HepG2 (cell line): Measurements from ENCODE around the gene ATP4B. TPM values are rescaled to one million over a fixed set of nuclear protein-coding genes. Genes with fewer than 3 reads are reported as not detected.

Source experiments
- ATAC-seq: fragments of 200-7000 bp; cut with Tn5 transposase; 3 replicates; pipeline ENCODE4 v1.9.1; 2020; ENCODE audit warnings: mild to moderate bottlenecking, moderate library complexity
- BruUV-seq: library from RNA; stranded (reverse); fragments of 400-500 nt; replicated peaks from 2 replicates; lab custom pipeline; 2021; lab: Mats Ljungman, UMichigan
- CTCF ChIA-PET: fragments of 300-600 bp; formaldehyde crosslinking; extraction: SDS; loops from one replicate; lab custom pipeline; 2021; ENCODE audit warnings: low total read pairs, inconsistent platforms, low intra/inter-chr PET ratio; lab: Yijun Ruan, JAX
- POLR2A ChIA-PET: fragments of 350-600 bp; sonication (Branson Sonifier 250); formaldehyde crosslinking; loops from one replicate; lab custom pipeline; 2020; ENCODE audit warnings: antibody characterized with exemption, inconsistent platforms; lab: Yijun Ruan, JAX
- DNase-seq: peaks from one replicate; pipeline ENCODE4 v3.0.0-alpha.2; 2015; ENCODE audit warnings: low spot score
- FAIRE-seq: peaks from 3 replicates; lab custom pipeline; 2011; peaks lifted over from hg19 to GRCh38; lab: Jason Lieb, UNC
- H2AFZ ChIP-seq: one replicate; pipeline ENCODE4 v1.6.1; 2011; ENCODE audit warnings: low read length, inconsistent platforms
- H3K27ac ChIP-seq: fragments of 300-600 bp; 3 replicates; pipeline ENCODE4 v1.8.0; 2011; ENCODE audit warnings: mixed run types, mild to moderate bottlenecking, mixed read lengths, low read length, inconsistent platforms; ENCODE audit not compliant: insufficient read depth; ENCODE audit errors: extremely low read length
- H3K27me3 ChIP-seq, 2 experiments: fragments of 200-600 bp in 1 of 2; 2 replicates in 1 of 2; 3 replicates in 1 of 2; pipeline versions ENCODE4 v1.6.0 to v1.8.0; 2011; ENCODE audit warnings: low read length in 2 of 2, mild to moderate bottlenecking in 2 of 2, moderate library complexity in 2 of 2, inconsistent platforms in 1 of 2; ENCODE audit not compliant: insufficient read depth in 2 of 2, control insufficient read depth in 1 of 2
- H3K36me3 ChIP-seq, 2 experiments: fragments of 200-600 bp in 1 of 2; replicated peaks in 1 of 2; 2 replicates in 1 of 2; 3 replicates in 1 of 2; pipeline versions ENCODE4 v1.5.1 to v1.8.0; 2011; ENCODE audit warnings: low read length in 2 of 2, inconsistent platforms in 1 of 2; ENCODE audit not compliant: insufficient read depth in 2 of 2, control insufficient read depth in 1 of 2
- H3K4me1 ChIP-seq: 2 replicates; pipeline ENCODE4 v1.5.1; 2012; ENCODE audit warnings: low read length, inconsistent platforms; ENCODE audit not compliant: insufficient read depth
- H3K4me2 ChIP-seq: 2 replicates; pipeline ENCODE4 v1.6.0; 2011; ENCODE audit warnings: low read depth, low read length, inconsistent platforms
- H3K4me3 ChIP-seq, 3 experiments: fragments of 200-600 bp in 1 of 3; sonication (generic), shearing (Covaris generic) in 1 of 3; replicated peaks in 1 of 3; 2 replicates each; pipeline ENCODE4 v1.5.1; 2011 to 2016; ENCODE audit warnings: low read length in 3 of 3, inconsistent platforms in 2 of 3, low read depth in 2 of 3, mild to moderate bottlenecking in 2 of 3, control low read depth in 1 of 3, mixed read lengths in 1 of 3; ENCODE audit not compliant: insufficient read depth in 1 of 3
- H3K79me2 ChIP-seq: one replicate; pipeline ENCODE4 v1.6.1; 2011; ENCODE audit warnings: low read length, inconsistent platforms; ENCODE audit not compliant: insufficient read depth
- H3K9ac ChIP-seq: 2 replicates; pipeline ENCODE4 v1.6.0; 2011; ENCODE audit warnings: mild to moderate bottlenecking, low read depth, low read length, inconsistent platforms; ENCODE audit not compliant: insufficient read depth
- H3K9me3 ChIP-seq: 2 replicates; pipeline ENCODE4 v1.5.1; 2012; ENCODE audit warnings: mild to moderate bottlenecking, low read length
- H4K20me1 ChIP-seq: 2 replicates; pipeline ENCODE4 v1.6.0; 2011; ENCODE audit warnings: inconsistent platforms, mild to moderate bottlenecking, low read length, moderate library complexity; ENCODE audit not compliant: insufficient read depth
- FOXM1 ChIP-seq: sonication (generic); formaldehyde crosslinking; IDR thresholded peaks from 2 replicates; pipeline ENCODE4 v1.5.0; 2020; ENCODE audit warnings: missing genetic modification reagents
- GLI4 ChIP-seq: sonication (generic); formaldehyde crosslinking; IDR thresholded peaks from 2 replicates; pipeline ENCODE4 v1.5.1; 2020; ENCODE audit warnings: missing genetic modification reagents, mild to moderate bottlenecking, moderate library complexity, borderline replicate concordance
- HOXA5 ChIP-seq: sonication (generic); formaldehyde crosslinking; IDR thresholded peaks from 2 replicates; pipeline ENCODE4 v1.4.0; 2020; ENCODE audit warnings: missing genetic modification reagents
- KDM2A ChIP-seq: sonication (generic); formaldehyde crosslinking; IDR thresholded peaks from 2 replicates; pipeline ENCODE4 v1.4.0; 2020; ENCODE audit warnings: low read depth, missing genetic modification reagents, borderline replicate concordance
- SKIL ChIP-seq: sonication (generic); formaldehyde crosslinking; IDR thresholded peaks from 2 replicates; pipeline ENCODE4 v1.8.0; 2022; ENCODE audit warnings: missing genetic modification reagents, mild to moderate bottlenecking, moderate library complexity, borderline replicate concordance
- TGIF2 ChIP-seq: IDR thresholded peaks from 2 replicates; pipeline ENCODE4 v1.6.1; 2016; ENCODE audit warnings: control low read depth, missing compliant biosample characterization
- ZFP37 ChIP-seq: sonication (generic); formaldehyde crosslinking; IDR thresholded peaks from 2 replicates; pipeline ENCODE4 v1.4.0; 2020; ENCODE audit warnings: missing genetic modification reagents, borderline replicate concordance
- ZNF562 ChIP-seq: sonication (generic); formaldehyde crosslinking; IDR thresholded peaks from 2 replicates; pipeline ENCODE4 v1.8.0; 2022; ENCODE audit warnings: missing genetic modification reagents, borderline replicate concordance
- ZNF777 ChIP-seq: sonication (generic); formaldehyde crosslinking; IDR thresholded peaks from 2 replicates; pipeline ENCODE4 v1.4.0; 2020; ENCODE audit warnings: missing genetic modification reagents
- WGBS: methylation state at CpG from one replicate; pipeline ENCODE4 v1.1.6; 2017; ENCODE audit warnings: low lambda C conversion rate; 5-methylcytosine and 5-hydroxymethylcytosine counted together
- in situ Hi-C: cut with HindIII; loops from 2 replicates; pipeline ENCODE4 v1.10.0; 2017; ENCODE audit warnings: low pct_unique_long_range_greater_than_20kb; ENCODE audit not compliant: extremely low pct_ligation_motif_present
- intact Hi-C: fragments of 100-400 bp; cut with micrococcal nuclease; formaldehyde crosslinking; loops from one replicate; pipeline ENCODE4 v1.10.0; 2022; ENCODE audit not compliant: unreplicated experiment
- polyA plus RNA-seq, 8 experiments: library from polyadenylated mRNA; depleted of rRNA in 3 of 8; stranded (reverse) in 7 of 8; unstranded in 1 of 8; fragments of >200 nt; fragmentation: Illumina TruSeq in 4 of 8; extraction: Trizol in 4 of 8; gene quantifications; 2 replicates each; pipeline versions ENCODE4 v1.2.1 to v1.2.3, GENCODE V29; 2011 to 2016; ENCODE audit warnings: low read depth in 4 of 8, missing spikeins in 1 of 8, mixed read lengths in 1 of 8; ENCODE audit not compliant: insufficient read depth in 1 of 8
- total RNA-seq, 5 experiments: library from RNA; depleted of rRNA; stranded (reverse); fragments of >200 nt; fragmentation: Illumina TruSeq; extraction: Trizol; gene quantifications; 2 replicates each; pipeline ENCODE4 v1.2.3, GENCODE V29; 2016; ENCODE audit warnings: low read depth in 1 of 5
- TF ChIP-seq, protein P1 (sequence below), 2 experiments: fragments of 450-650 bp in 1 of 2; sonication (generic) in 1 of 2; formaldehyde crosslinking in 1 of 2; IDR thresholded peaks; 2 replicates each; pipeline versions ENCODE4 v1.6.1 to v1.8.0; 2016 to 2022; ENCODE audit warnings: antibody characterized with exemption in 1 of 2, mild to moderate bottlenecking in 1 of 2, missing genetic modification reagents in 1 of 2

Gene ATP4B
- total and polyA plus RNA-seq, 2 of the 13 experiments (the other 11 are each of a cell fraction or from before 2014, with no cell fraction given) = not detected

DNA sequence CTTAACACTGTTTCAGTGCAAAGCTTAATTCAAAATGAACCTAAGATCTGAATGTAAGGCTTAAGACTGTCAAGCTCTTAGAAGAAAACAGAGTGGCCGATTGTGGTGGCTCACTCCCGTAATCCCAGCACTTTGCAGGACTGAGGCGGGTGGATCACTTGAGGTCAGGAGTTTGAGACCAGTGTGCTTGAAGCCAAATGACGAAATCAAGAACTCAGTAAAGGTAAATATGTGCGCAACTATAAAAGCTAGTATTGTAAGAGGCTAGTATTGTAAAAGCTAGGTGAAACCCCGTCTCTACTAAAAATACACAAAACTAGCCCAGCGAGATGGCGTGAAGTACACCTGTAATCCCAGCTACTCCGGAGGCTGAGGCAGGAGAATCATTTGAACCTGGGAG lies 12.7 kb downstream of the ATP4B start:
- 76% methylated on average over 9 of the region's 9 CpGs for WGBS
- Histone ChIP-seq H3K36me3 (peaks cover 3 to 10% of the 10 kb centered on the region in 2 experiments; a peak in 2 of 5 replicates), H3K79me2 (no peaks in the 10 kb centered on the region), H3K4me1 (no peaks in the 10 kb centered on the region), H3K9ac (no peak overlapping the region), H4K20me1 (no peaks in the 10 kb centered on the region), H3K9me3 (no peaks in the 10 kb centered on the region), H3K4me3 (no peak overlapping the region), H3K27ac (no peak overlapping the region), H2AFZ (no peak overlapping the region), H3K4me2 (no peak overlapping the region), H3K27me3 (no peaks in the 10 kb centered on the region)
- no TSS peak for BruUV-seq
- CTCF ChIA-PET = no interaction called here
- intact Hi-C loops (no loop called here), in situ Hi-C loops (no loop called here)
- TF ChIP-seq ZNF562 (CRISPR knock-in tag) = no peak
- no peak for TF ChIP-seq KDM2A (CRISPR knock-in tag)
- TF ChIP-seq, protein P1, sequence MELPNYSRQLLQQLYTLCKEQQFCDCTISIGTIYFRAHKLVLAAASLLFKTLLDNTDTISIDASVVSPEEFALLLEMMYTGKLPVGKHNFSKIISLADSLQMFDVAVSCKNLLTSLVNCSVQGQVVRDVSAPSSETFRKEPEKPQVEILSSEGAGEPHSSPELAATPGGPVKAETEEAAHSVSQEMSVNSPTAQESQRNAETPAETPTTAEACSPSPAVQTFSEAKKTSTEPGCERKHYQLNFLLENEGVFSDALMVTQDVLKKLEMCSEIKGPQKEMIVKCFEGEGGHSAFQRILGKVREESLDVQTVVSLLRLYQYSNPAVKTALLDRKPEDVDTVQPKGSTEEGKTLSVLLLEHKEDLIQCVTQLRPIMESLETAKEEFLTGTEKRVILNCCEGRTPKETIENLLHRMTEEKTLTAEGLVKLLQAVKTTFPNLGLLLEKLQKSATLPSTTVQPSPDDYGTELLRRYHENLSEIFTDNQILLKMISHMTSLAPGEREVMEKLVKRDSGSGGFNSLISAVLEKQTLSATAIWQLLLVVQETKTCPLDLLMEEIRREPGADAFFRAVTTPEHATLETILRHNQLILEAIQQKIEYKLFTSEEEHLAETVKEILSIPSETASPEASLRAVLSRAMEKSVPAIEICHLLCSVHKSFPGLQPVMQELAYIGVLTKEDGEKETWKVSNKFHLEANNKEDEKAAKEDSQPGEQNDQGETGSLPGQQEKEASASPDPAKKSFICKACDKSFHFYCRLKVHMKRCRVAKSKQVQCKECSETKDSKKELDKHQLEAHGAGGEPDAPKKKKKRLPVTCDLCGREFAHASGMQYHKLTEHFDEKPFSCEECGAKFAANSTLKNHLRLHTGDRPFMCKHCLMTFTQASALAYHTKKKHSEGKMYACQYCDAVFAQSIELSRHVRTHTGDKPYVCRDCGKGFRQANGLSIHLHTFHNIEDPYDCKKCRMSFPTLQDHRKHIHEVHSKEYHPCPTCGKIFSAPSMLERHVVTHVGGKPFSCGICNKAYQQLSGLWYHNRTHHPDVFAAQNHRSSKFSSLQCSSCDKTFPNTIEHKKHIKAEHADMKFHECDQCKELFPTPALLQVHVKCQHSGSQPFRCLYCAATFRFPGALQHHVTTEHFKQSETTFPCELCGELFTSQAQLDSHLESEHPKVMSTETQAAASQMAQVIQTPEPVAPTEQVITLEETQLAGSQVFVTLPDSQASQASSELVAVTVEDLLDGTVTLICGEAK (IDR thresholded peaks at IDR 0.05) = no peak
- TF ChIP-seq, protein P1 (CRISPR knock-in tag; IDR thresholded peaks at IDR 0.05) = no peak
- no peak for TF ChIP-seq GLI4 (CRISPR knock-in tag)
- TF ChIP-seq HOXA5 (CRISPR knock-in tag) = no peak
- no peak for TF ChIP-seq SKIL
- no peak for TF ChIP-seq ZNF777 (CRISPR knock-in tag)
- no peak for TF ChIP-seq FOXM1 (CRISPR knock-in tag)
- no peak for TF ChIP-seq ZFP37
- TF ChIP-seq TGIF2 = no peak
- FAIRE-seq = no peak
- POLR2A ChIA-PET = no interaction called here
- no peak for ATAC-seq
- DNase-seq = no peak
